ENCODE data around the gene ARMC9.

- TF ChIP-seq, protein P1, sequence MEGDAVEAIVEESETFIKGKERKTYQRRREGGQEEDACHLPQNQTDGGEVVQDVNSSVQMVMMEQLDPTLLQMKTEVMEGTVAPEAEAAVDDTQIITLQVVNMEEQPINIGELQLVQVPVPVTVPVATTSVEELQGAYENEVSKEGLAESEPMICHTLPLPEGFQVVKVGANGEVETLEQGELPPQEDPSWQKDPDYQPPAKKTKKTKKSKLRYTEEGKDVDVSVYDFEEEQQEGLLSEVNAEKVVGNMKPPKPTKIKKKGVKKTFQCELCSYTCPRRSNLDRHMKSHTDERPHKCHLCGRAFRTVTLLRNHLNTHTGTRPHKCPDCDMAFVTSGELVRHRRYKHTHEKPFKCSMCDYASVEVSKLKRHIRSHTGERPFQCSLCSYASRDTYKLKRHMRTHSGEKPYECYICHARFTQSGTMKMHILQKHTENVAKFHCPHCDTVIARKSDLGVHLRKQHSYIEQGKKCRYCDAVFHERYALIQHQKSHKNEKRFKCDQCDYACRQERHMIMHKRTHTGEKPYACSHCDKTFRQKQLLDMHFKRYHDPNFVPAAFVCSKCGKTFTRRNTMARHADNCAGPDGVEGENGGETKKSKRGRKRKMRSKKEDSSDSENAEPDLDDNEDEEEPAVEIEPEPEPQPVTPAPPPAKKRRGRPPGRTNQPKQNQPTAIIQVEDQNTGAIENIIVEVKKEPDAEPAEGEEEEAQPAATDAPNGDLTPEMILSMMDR (IDR thresholded peaks at IDR 0.05): no peak
- no peak for TF ChIP-seq POLR2A (IDR thresholded peaks at IDR 0.05)
Observed at GRCh38 chr2:231325826-231326225, 127.4 kb downstream of the ARMC9 start.

Data from testis (tissue), 2 donors.